Neural cell (in vitro differentiated cells): ENCODE data around the gene PRKCG. TPM values are rescaled to one million over a fixed set of nuclear protein-coding genes. Genes with fewer than 3 reads are reported as not detected.

Experiments
- H2AFZ ChIP-seq: fragments of 200-600, 300-800 bp; sonication (generic), shearing (Covaris generic); 2 replicates; pipeline ENCODE4 v1.6.0; 2014; ENCODE audit warnings: low read depth, mild to moderate bottlenecking, antibody characterized with exemption, low read length, moderate library complexity
- H3F3A ChIP-seq: fragments of 200-600 bp; shearing (Covaris generic); 2 replicates; pipeline ENCODE4 v1.6.1; 2016; ENCODE audit warnings: mild to moderate bottlenecking, moderate library complexity, mixed read lengths, antibody characterized with exemption, low read length; ENCODE audit not compliant: insufficient read depth, poor library complexity, severe bottlenecking
- H3K27ac ChIP-seq: fragments of 200-600, 300-800 bp; sonication (generic), shearing (Covaris generic); 2 replicates; pipeline ENCODE4 v1.5.1; 2014; ENCODE audit warnings: mild to moderate bottlenecking, low read length, moderate library complexity
- H3K27me3 ChIP-seq: fragments of 300-800, 200-600 bp; sonication (generic), shearing (Covaris generic); 2 replicates; pipeline ENCODE4 v1.6.0; 2014; ENCODE audit warnings: mild to moderate bottlenecking, low read depth, low read length, moderate library complexity; ENCODE audit not compliant: insufficient read depth
- H3K36me3 ChIP-seq: fragments of 300-800, 200-600 bp; sonication (generic), shearing (Covaris generic); 2 replicates; pipeline ENCODE4 v1.5.1; 2014; ENCODE audit warnings: mild to moderate bottlenecking, antibody characterized with exemption, low read length, moderate library complexity; ENCODE audit not compliant: insufficient read depth
- H3K4me2 ChIP-seq: fragments of 300-800, 200-600 bp; sonication (generic), shearing (Covaris generic); 2 replicates; pipeline ENCODE4 v1.6.0; 2014; ENCODE audit warnings: mild to moderate bottlenecking, low read length
- H3K4me3 ChIP-seq: fragments of 300-800, 200-600 bp; sonication (generic), shearing (Covaris generic); 2 replicates; pipeline ENCODE4 v1.5.1; 2014; ENCODE audit warnings: mild to moderate bottlenecking, low read length, moderate library complexity
- H3K79me2 ChIP-seq: fragments of 200-600 bp; shearing (Covaris generic); replicated peaks from 2 replicates; pipeline ENCODE4 v1.6.0; 2014; ENCODE audit warnings: mild to moderate bottlenecking, low read length, moderate library complexity; ENCODE audit not compliant: insufficient read depth
- H3K9ac ChIP-seq: fragments of 300-800, 200-600 bp; sonication (generic), shearing (Covaris generic); 2 replicates; pipeline ENCODE4 v1.6.1; 2016; ENCODE audit warnings: mild to moderate bottlenecking, low read length, mixed read lengths
- H3K9me2 ChIP-seq: fragments of 200-600 bp; shearing (Covaris generic); 2 replicates; pipeline ENCODE4 v1.6.1; 2016; ENCODE audit warnings: mild to moderate bottlenecking, low read length, mixed read lengths; ENCODE audit not compliant: insufficient read depth
- H3K9me3 ChIP-seq: fragments of 200-600, 300-800 bp; sonication (generic), shearing (Covaris generic); 2 replicates; pipeline ENCODE4 v1.6.1; 2016; ENCODE audit warnings: mild to moderate bottlenecking, mixed run types, low read length, moderate library complexity, mixed read lengths
- H4K20me1 ChIP-seq: fragments of 200-600 bp; shearing (Covaris generic); 2 replicates; pipeline ENCODE4 v1.6.1; 2016; ENCODE audit warnings: mild to moderate bottlenecking, mixed run types; ENCODE audit not compliant: insufficient read depth
- EP300 ChIP-seq: fragments of 450-650 bp; conservative IDR thresholded peaks from 2 replicates; pipeline ENCODE4 v1.6.1; 2014; ENCODE audit warnings: antibody characterized with exemption, mild to moderate bottlenecking, moderate library complexity; ENCODE audit not compliant: poor library complexity, severe bottlenecking
- EZH2 ChIP-seq: fragments of 200-600, 300-800 bp; shearing (Covaris generic), sonication (generic); IDR thresholded peaks from 2 replicates; pipeline ENCODE4 v1.6.1; 2014; ENCODE audit warnings: antibody characterized with exemption, low read length, borderline replicate concordance, mild to moderate bottlenecking; ENCODE audit not compliant: insufficient read depth, poor library complexity, severe bottlenecking
- MXI1 ChIP-seq: fragments of 450-650 bp; conservative IDR thresholded peaks from 2 replicates; pipeline ENCODE4 v1.6.1; 2014; ENCODE audit warnings: antibody characterized with exemption, mild to moderate bottlenecking; ENCODE audit not compliant: poor library complexity, severe bottlenecking
- RAD21 ChIP-seq: fragments of 450-650 bp; conservative IDR thresholded peaks from 2 replicates; pipeline ENCODE4 v1.6.1; 2014; ENCODE audit warnings: antibody characterized with exemption, mild to moderate bottlenecking, moderate library complexity
- SMC3 ChIP-seq: fragments of 450-650 bp; conservative IDR thresholded peaks from 2 replicates; pipeline ENCODE4 v1.6.1; 2014; ENCODE audit warnings: antibody characterized with exemption, mild to moderate bottlenecking, moderate library complexity; ENCODE audit not compliant: poor library complexity
- TAF1 ChIP-seq: IDR thresholded peaks from 2 replicates; pipeline ENCODE4 v1.6.1; 2012; ENCODE audit warnings: low read depth
- polyA plus RNA-seq: library from polyadenylated mRNA; depleted of rRNA; stranded (reverse); fragments of >200 nt; gene quantifications from 2 replicates; pipeline ENCODE4 v1.2.3, GENCODE V29; 2014
- TF ChIP-seq, protein P1 (sequence below): IDR thresholded peaks from 2 replicates; pipeline ENCODE4 v1.6.1; 2012; ENCODE audit warnings: borderline replicate concordance
- TF ChIP-seq, protein P2 (sequence below): fragments of 450-650 bp; IDR thresholded peaks from 2 replicates; pipeline ENCODE4 v1.5.1; 2014; ENCODE audit warnings: antibody characterized with exemption, mild to moderate bottlenecking, moderate library complexity; ENCODE audit not compliant: poor library complexity, severe bottlenecking

The PRKCG gene
- polyA plus RNA-seq, 1 donor from 2014 or later, result 0.99 TPM

DNA sequence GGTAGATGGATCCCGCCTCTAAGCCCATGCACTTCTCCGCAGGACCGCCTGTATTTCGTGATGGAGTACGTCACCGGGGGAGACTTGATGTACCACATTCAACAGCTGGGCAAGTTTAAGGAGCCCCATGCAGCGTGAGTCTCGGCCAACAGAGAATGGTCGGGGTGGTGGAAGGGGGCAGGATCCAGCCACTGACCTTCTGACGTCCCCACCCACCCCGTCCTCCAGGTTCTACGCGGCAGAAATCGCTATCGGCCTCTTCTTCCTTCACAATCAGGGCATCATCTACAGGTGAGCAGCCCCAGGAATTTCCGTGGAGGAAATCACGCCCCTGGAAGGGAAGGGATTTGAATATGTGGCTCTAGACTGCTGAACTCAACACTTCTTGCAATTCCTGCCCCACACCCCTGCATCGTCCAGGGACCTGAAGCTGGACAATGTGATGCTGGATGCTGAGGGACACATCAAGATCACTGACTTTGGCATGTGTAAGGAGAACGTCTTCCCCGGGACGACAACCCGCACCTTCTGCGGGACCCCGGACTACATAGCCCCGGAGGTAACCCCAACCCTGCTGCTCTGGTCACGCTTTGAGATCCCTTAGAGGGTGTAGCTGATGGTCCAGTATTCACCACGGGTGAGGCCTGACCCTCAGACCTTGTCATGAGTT, 18.3 kb downstream of the PRKCG start:
- Histone ChIP-seq H3K36me3 (no peaks in the 10 kb centered on the region), H3K9me3 (no peaks in the 10 kb centered on the region), H4K20me1 (no peaks in the 10 kb centered on the region), H3K9me2 (no peaks in the 10 kb centered on the region), H3K4me3 (no peak overlapping the region), H3K27me3 (no peaks in the 10 kb centered on the region), H2AFZ (no peak overlapping the region), H3K79me2 (no peaks in the 10 kb centered on the region), H3F3A (no peaks in the 10 kb centered on the region), H3K9ac (no peak overlapping the region), H3K27ac (no peak overlapping the region), H3K4me2 (no peak overlapping the region)
- TF ChIP-seq MXI1 (no peak), TAF1 (no peak), EP300 (no peak), EZH2 (no peak), SMC3 (no peak)
- TF ChIP-seq, protein P1, sequence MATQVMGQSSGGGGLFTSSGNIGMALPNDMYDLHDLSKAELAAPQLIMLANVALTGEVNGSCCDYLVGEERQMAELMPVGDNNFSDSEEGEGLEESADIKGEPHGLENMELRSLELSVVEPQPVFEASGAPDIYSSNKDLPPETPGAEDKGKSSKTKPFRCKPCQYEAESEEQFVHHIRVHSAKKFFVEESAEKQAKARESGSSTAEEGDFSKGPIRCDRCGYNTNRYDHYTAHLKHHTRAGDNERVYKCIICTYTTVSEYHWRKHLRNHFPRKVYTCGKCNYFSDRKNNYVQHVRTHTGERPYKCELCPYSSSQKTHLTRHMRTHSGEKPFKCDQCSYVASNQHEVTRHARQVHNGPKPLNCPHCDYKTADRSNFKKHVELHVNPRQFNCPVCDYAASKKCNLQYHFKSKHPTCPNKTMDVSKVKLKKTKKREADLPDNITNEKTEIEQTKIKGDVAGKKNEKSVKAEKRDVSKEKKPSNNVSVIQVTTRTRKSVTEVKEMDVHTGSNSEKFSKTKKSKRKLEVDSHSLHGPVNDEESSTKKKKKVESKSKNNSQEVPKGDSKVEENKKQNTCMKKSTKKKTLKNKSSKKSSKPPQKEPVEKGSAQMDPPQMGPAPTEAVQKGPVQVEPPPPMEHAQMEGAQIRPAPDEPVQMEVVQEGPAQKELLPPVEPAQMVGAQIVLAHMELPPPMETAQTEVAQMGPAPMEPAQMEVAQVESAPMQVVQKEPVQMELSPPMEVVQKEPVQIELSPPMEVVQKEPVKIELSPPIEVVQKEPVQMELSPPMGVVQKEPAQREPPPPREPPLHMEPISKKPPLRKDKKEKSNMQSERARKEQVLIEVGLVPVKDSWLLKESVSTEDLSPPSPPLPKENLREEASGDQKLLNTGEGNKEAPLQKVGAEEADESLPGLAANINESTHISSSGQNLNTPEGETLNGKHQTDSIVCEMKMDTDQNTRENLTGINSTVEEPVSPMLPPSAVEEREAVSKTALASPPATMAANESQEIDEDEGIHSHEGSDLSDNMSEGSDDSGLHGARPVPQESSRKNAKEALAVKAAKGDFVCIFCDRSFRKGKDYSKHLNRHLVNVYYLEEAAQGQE, result no peak

DNA sequence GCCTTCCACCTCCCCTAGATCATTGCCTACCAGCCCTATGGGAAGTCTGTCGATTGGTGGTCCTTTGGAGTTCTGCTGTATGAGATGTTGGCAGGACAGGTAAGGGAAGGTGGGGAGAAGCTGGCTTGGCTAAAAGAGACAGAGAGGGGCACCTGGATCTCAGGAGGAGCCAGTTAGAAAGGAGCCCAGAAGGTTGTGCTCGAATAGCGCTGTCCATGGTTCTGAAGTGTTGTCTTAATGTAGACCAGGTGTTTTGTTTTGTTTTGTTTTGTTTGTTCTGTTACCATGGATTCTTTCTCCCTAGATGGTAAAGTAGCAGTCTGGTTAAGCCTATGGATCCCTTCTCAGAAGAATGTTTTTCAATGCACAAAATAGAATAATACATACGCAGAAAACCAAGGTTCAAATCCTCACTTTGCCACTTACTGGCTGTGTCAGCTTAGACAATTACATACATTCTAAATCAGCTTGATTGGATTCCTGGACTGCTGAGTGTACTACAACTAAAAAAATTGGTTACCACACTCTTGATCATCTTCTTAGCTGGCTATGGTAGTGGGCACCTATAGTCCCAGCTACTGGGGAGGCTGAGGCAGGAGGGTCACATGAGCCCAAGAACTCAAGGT, 21.2 kb downstream of the PRKCG start:
- Histone ChIP-seq H2AFZ (no peak overlapping the region), H3K36me3 (no peaks in the 10 kb centered on the region), H3K9me2 (no peaks in the 10 kb centered on the region), H3K9me3 (no peaks in the 10 kb centered on the region), H3K27me3 (no peaks in the 10 kb centered on the region), H3F3A (no peaks in the 10 kb centered on the region), H3K79me2 (no peaks in the 10 kb centered on the region), H3K4me2 (no peak overlapping the region), H4K20me1 (no peaks in the 10 kb centered on the region), H3K4me3 (no peak overlapping the region), H3K9ac (no peak overlapping the region), H3K27ac (no peak overlapping the region)
- TF ChIP-seq TAF1 (no peak), EP300 (no peak), RAD21 (no peak), EZH2 (no peak)
- TF ChIP-seq, protein P2, sequence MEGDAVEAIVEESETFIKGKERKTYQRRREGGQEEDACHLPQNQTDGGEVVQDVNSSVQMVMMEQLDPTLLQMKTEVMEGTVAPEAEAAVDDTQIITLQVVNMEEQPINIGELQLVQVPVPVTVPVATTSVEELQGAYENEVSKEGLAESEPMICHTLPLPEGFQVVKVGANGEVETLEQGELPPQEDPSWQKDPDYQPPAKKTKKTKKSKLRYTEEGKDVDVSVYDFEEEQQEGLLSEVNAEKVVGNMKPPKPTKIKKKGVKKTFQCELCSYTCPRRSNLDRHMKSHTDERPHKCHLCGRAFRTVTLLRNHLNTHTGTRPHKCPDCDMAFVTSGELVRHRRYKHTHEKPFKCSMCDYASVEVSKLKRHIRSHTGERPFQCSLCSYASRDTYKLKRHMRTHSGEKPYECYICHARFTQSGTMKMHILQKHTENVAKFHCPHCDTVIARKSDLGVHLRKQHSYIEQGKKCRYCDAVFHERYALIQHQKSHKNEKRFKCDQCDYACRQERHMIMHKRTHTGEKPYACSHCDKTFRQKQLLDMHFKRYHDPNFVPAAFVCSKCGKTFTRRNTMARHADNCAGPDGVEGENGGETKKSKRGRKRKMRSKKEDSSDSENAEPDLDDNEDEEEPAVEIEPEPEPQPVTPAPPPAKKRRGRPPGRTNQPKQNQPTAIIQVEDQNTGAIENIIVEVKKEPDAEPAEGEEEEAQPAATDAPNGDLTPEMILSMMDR, result no peak
- TF ChIP-seq, protein P1, result no peak
